Testis (tissue), 2 donors: ENCODE measurements around the gene CSH2.
"Not testable (repeated sequence)": the region's sequence is repeated elsewhere in the genome, so short reads cannot be mapped to it uniquely, and the experiment has no call there.

Source experiments
- CTCF ChIP-seq, 3 experiments: fragments of 450-650 bp in 2 of 3; fragments of 200-600 bp in 1 of 3; sonication (generic) in 1 of 3; IDR thresholded peaks; one replicate each; pipeline ENCODE4 v1.5.1; 2016 to 2019; ENCODE audit warnings: antibody characterized with exemption in 3 of 3, mild to moderate bottlenecking in 2 of 3, moderate library complexity in 1 of 3
- POLR2A ChIP-seq: fragments of 450-650 bp; IDR thresholded peaks from one replicate; pipeline ENCODE4 v1.6.1; 2017; ENCODE audit warnings: antibody characterized with exemption, mild to moderate bottlenecking, moderate library complexity

DNA sequence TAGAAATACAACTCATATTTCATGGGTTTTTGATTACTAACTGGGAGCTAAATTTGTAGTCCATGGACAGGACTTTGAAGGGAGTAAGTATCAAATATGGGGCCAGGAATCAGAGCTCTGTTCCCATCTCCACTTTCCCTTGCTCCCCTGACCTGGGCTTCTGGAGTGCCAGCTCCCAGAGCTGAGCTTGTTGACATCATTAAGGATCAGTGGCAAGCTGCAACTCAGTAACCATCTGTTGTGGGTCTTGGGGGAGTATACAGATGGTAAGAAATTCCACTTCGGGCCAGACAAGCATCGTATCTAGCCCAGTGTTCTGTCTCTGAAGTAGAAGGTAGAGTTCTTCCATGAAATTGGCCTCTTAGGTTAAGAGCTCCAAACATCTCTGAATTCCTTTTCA is 28.5 kb upstream of the CSH2 start:
- not testable (repeated sequence) for TF ChIP-seq POLR2A; CTCF (IDR thresholded peaks at IDR 0.05)
